Measurements from ENCODE around the gene GAREM1.

- TF ChIP-seq CTCF (IDR thresholded peaks at IDR 0.05) (no peak), POLR2AphosphoS5 (IDR thresholded peaks at IDR 0.05; ENCODE audit: low read depth, low read length) (no peak), YY1 (IDR thresholded peaks at IDR 0.05; ENCODE audit: low read depth) (no peak), USF2 (IDR thresholded peaks at IDR 0.05; ENCODE audit: borderline replicate concordance, low read depth, low read length) (no peak), EP300 (IDR thresholded peaks at IDR 0.05; ENCODE audit: borderline replicate concordance in 1 of 2, low read depth in 1 of 2, low read length in 1 of 2) (no peak), TAF1 (IDR thresholded peaks at IDR 0.05; ENCODE audit: borderline replicate concordance, low read depth, low read length) (no peak), GATA2 (CRISPR knock-in tag; IDR thresholded peaks at IDR 0.05) (no peak), REST (IDR thresholded peaks at IDR 0.05; ENCODE audit: low read depth, low read length) (no peak), RFX5 (IDR thresholded peaks at IDR 0.05; ENCODE audit: low read length) (no peak)
These were observed 38.4 kb upstream of the GAREM1 start for GRCh38 chr18:32509111-32509510.
